ENCODE data around the gene KRT16.
A peak's percentile ranks its signal among the peaks of the same experiment; 100 is the strongest.
"Not testable (repeated sequence)": the region's sequence is repeated elsewhere in the genome, so short reads cannot be mapped to it uniquely, and the experiment has no call there.

KRT16 gene

GRCh38 chr17:41613277-41614082 lies 913 bp upstream of the KRT16 start:
- DNase-seq: no peak

- no peak for DNase-seq
Measured at GRCh38 chr17:41610965-41611640, 1.5 kb downstream of the KRT16 start.

DNA sequence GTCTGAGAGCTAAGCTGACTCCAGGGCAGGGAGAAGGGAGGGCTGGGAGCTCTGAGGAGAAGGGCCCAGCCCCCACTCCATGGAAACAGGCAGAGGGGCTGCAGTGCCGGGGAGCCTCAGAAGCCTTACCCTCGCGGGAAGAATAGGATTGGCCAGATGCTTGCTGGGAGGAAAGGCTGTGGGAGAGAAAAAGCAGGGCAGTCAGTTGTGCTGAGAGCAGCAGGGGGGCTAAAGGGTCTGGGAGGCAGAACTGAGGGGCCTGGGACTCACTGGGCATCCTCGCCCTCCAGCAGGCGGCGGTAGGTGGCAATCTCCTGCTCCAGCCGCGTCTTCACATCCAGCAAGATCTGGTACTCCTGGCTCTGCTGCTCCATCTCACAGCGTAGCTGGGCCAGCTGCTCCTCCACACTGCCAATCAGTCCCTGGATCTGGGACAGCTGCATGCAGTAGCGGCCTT lies 2.5 kb downstream of the KRT16 start:
- peak in 1 of 3 donors; percentile 20 for DNase-seq

- not testable (repeated sequence) for DNase-seq
Measured at GRCh38 chr17:41606930-41607329, 5.6 kb downstream of the KRT16 start.

GRCh38 chr17:41602524-41602923 lies 10.0 kb downstream of the KRT16 start:
- no peak for DNase-seq

DNA sequence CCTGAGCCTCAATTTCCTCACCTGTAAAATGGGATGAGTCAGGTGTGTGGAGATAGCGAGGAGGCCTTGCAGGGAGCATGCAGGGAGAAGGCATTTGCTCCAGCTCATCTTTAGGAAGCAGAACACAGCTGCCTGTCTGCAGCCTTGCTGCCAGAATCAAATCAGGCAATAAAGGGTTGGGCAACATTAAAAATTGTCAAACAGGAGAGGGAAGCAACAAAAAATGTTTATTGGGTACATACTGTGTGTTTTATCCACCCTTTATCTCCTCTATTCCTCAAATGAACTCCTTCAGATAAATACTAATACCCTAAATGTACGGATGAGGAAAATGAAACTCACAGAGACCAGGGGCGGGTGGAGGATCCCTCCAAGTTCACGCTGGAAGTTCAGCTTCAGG lies 12.2 kb downstream of the KRT16 start:
- no peak for DNase-seq

- DNase-seq: no peak
Measured at GRCh38 chr17:41599680-41600079, 12.9 kb downstream of the KRT16 start.

GRCh38 chr17:41595585-41595984 lies 17.0 kb downstream of the KRT16 start:
- DNase-seq: no peak

DNA sequence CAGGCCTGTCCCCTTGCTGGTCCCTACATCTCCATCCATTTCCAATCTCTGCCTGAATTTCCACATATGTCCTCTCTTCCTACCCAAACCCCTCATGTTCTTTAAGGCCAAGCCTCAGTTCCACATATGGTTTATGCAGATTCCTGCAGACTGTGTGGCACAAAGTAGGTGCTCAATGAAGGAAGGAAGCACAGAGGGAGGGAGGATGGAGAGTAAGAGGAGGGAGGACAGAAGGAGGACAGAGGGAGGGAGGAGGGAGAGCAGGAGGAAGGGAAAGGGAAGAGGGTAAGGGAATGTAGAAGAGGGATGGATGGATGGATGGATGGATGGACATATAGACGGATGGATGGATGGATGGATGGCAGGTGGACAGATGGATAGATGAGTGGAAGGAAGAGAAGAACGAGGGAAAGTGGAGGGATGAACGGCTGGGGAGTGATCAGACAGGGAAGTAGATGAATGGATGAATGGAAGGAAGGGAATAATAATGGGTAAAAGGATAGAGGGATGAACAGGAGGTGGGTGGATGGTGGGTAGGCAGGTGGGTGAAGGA lies 18.1 kb downstream of the KRT16 start:
- DNase-seq: no peak

- DNase-seq: no peak
Measured at GRCh38 chr17:41593306-41593981, 19.1 kb downstream of the KRT16 start.

DNA sequence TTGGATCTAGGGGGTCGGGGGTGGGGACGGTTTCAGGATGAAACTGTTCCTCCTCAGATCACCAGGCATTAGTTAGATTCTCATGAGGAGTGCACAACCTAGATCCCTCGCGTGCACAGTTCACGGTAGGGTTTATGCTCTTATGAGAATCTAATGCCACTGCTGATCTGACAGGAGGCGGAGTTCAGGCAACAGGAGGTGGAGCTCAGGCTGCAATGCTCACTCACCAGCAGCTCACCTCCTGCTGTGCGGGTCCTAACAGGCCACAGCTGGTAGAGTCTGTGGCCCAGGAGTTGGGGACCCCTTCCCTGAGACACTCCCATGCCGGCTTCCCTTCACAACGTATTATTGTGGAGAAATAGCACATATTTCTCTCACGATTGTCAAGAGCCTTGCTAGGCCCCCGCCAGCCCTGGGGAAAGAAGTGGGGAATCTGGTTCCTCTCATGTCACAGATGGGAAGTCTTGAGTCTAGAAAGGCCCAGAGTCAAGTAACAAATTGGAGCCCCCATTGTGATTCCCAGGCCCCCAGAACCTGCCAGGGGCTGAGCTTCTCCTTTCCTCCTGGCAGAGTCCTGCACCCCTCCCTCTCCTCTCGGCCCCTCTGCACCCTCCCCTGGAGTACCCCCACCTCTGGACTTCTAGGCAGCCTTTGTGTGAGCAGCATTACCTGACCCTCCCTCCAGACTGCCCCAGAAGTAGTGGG lies 19.8 kb downstream of the KRT16 start:
- no peak for DNase-seq

GRCh38 chr17:41589301-41589700 lies 23.3 kb downstream of the KRT16 start:
- no peak for DNase-seq

DNA sequence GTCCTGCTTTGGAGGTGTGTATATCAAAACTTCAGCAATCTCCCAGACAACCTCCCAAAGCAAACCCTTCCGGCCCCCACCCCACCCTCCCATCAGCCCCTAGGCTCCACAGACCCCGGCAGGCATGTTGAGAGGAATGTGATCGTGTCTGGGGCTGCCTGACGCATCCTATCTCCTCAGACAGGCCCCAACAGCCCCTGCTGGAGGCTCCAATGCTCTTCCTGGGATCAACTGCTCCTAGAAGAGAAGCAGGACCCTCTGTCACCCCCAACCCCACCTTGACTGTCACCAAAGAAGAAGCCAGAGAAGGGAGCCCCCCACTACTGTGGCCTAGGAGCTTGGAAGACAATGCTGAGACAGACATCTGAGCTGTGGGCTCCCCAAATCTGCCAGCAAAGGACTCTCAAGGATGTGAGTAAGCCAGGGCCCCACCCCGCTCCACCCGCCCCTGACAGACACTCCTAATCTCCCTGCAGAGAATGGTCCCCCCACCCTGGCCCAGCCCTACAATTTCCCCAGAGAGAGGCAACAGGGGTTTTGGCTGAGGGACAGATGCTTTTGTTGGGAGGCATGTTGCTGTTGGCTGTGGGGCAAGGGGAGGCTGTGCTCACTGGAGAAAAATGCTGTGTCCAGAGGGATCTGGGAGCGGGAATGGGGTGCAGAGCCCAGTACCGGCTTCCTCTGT lies 24.3 kb downstream of the KRT16 start:
- DNase-seq: no peak

GRCh38 chr17:41586863-41587495 lies 25.6 kb downstream of the KRT16 start, which contains the start of gene KRT14:
Gene KRT14, minus strand, starts transcription at chr17:41586895. Its CDS starts 61 bp downstream, at chr17:41586834.
- no peak for DNase-seq

DNA sequence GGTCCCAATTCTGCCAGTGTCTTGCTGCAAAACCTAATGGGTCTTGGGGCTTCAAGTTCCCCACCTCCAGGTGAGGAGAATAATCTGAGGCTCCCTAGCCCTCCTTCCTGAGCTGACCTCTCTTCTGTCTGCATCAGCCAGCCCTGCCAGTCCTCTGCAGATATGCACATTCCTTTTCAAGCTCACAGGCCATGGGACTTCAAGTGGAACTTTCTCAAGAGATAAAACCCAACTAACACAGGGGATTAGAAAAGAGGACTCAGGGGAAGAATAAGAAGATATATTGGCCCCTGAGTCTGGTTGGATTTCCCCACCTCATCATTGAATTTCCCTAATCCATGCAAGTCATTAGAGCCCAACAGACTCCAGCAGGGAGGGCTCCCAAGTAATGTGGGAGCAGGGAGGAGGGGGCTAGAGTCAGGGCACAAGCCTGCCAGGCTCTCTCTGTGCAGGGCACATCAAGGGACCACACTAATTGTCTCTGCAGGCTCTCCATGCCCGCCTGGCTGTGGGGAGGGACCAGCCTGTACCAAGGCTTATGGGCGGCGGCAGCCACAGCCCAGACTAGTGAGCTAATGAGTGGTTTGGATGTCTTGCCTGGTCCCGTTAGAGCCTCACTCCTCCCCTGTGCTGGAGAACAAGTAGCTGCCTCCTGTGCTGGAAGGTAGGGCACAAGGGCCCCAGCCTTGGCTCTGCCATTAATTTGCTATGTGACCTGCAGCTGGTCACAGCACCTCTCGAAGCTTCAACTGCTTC lies 27.1 kb downstream of the KRT16 start:
- no peak for DNase-seq

DNA sequence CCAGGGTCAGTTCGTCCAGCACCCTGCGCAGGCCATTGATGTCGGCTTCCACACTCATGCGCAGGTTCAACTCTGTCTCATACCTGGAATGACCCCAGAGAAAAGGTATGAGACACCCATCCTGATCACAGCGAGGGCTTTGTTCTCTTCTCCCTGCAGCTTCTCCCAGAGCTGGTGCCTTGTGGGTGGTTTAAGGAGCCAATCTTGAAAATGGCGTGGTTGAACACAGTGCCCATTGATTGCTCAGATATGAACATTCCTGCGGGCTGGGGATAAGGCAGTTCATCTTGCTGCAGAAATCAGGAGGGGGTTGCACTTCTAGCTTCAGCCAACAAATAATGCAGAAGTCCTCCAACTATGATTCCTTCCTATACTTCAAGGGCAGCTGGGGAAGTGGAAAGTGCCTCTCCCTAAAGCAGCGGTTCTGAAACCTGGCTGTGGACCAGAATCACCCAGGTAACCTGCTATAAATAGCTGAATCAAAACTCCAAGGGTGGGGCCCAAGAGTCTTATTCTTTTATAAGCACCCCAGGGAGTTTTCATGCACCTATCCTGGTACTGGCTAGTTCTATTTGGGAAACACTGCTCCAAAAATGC lies 28.1 kb downstream of the KRT16 start:
- not testable (repeated sequence) for DNase-seq

GRCh38 chr17:41583137-41584127 lies 29.1 kb downstream of the KRT16 start:
- DNase-seq: no peak

GRCh38 chr17:41582061-41582968 lies 30.3 kb downstream of the KRT16 start:
- not testable (repeated sequence) for DNase-seq

All from suppressor macrophage treated with lipopolysaccharide for 1 hour (primary cell).